ENCODE results near the gene MRPL3. TPM values are rescaled to one million over a fixed set of nuclear protein-coding genes. Genes with fewer than 3 reads are reported as not detected.

Gene MRPL3
- total and polyA plus RNA-seq, 2 experiments from 2014 or later = 159 to 185 TPM

DNA sequence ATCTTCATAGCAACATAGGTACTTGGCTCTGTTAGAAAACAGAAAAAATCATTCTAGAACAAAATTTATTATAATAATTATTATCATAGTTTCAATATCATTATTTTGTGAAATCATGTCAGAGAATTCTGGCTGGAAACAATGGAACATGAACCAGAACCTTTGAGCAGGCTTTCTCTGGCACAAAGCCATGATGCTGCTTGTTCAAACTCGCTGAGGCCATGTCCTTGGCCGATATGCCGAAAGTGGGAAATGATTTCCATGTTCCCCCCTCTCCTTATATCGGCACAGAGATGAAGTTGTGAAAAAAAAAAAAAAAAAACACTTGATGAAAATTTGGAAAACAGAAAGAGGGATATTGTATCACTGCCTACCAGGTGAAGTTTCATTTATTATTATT, 49.0 kb upstream of the MRPL3 start:
- DNase-seq (ENCODE audit: low spot score) (no peak), ATAC-seq (no peak)
- no peaks in the 10 kb centered on the region for H3K27me3 ChIP-seq (ENCODE audit: insufficient read depth)
- Mint-ChIP-seq H3K4me1 (peaks cover 13% of the 10 kb centered on the region; the same call in 2 of the 3 replicates), H3K9me3 (no peaks in the 10 kb centered on the region), H3K4me3 (no peak overlapping the region), H3K36me3 (ENCODE audit: low read depth) (no peaks in the 10 kb centered on the region), H3K27me3 (ENCODE audit: insufficient read depth, low read depth, poor library complexity) (no peaks in the 10 kb centered on the region), H3K27ac (no peak overlapping the region)
- no peaks in the 10 kb centered on the region for H3K79me2 ChIP-seq (replicated peaks; ENCODE audit: insufficient read depth)
- H3K36me3 ChIP-seq (ENCODE audit: insufficient read depth) = no peaks in the 10 kb centered on the region
- H3K27ac ChIP-seq (ENCODE audit: low read depth) = no peak overlapping the region
- no peaks in the 10 kb centered on the region for H3K9me2 ChIP-seq (ENCODE audit: insufficient read depth)
- TF ChIP-seq EZH2 (IDR thresholded peaks at IDR 0.05; ENCODE audit: low read depth, unreplicated experiment) (no peak), ZNF114 (CRISPR knock-in tag; IDR thresholded peaks at IDR 0.05) (no peak)
- no peaks in the 10 kb centered on the region for H3F3A ChIP-seq (replicated peaks; ENCODE audit: low read depth)
- no peak overlapping the region for H3K4me3 ChIP-seq
- H3K4me2 ChIP-seq = no peak overlapping the region
- H2AFZ ChIP-seq = no peak overlapping the region
- H4K20me1 ChIP-seq (replicated peaks; ENCODE audit: insufficient read depth) = no peaks in the 10 kb centered on the region; the same call in 1 of the 2 replicates
- no peaks in the 10 kb centered on the region; the same call in 1 of the 2 replicates for H3K4me1 ChIP-seq (ENCODE audit: insufficient read depth)

GRCh38 chr3:131550562-131551465, 48.0 kb upstream of the MRPL3 start:
- DNase-seq (ENCODE audit: low spot score) (no peak), ATAC-seq (no peak)
- no peaks in the 10 kb centered on the region for H3K9me2 ChIP-seq (ENCODE audit: insufficient read depth)
- H4K20me1 ChIP-seq (replicated peaks; ENCODE audit: insufficient read depth) = no peaks in the 10 kb centered on the region; the same call in 1 of the 2 replicates
- Mint-ChIP-seq H3K27me3 (ENCODE audit: insufficient read depth, low read depth, poor library complexity) (no peaks in the 10 kb centered on the region), H3K4me1 (peaks cover 13% of the 10 kb centered on the region; the same call in 2 of the 3 replicates), H3K27ac (no peak overlapping the region), H3K4me3 (no peak overlapping the region), H3K9me3 (no peaks in the 10 kb centered on the region), H3K36me3 (ENCODE audit: low read depth) (no peaks in the 10 kb centered on the region)
- no peak overlapping the region for H3K27ac ChIP-seq (ENCODE audit: low read depth)
- no peaks in the 10 kb centered on the region; the same call in 1 of the 2 replicates for H3K4me1 ChIP-seq (ENCODE audit: insufficient read depth)
- no peaks in the 10 kb centered on the region for H3K36me3 ChIP-seq (ENCODE audit: insufficient read depth)
- H3K4me2 ChIP-seq = no peak overlapping the region
- no peaks in the 10 kb centered on the region for H3K27me3 ChIP-seq (ENCODE audit: insufficient read depth)
- no peaks in the 10 kb centered on the region for H3F3A ChIP-seq (replicated peaks; ENCODE audit: low read depth)
- H2AFZ ChIP-seq = no peak overlapping the region
- H3K79me2 ChIP-seq (replicated peaks; ENCODE audit: insufficient read depth) = no peaks in the 10 kb centered on the region
- H3K4me3 ChIP-seq = no peak overlapping the region
- TF ChIP-seq POLR2AphosphoS5 (IDR thresholded peaks at IDR 0.05; ENCODE audit: low read depth) = no peak
- TF ChIP-seq JUNB (IDR thresholded peaks at IDR 0.05; ENCODE audit: unreplicated experiment) = no peak
- no peak for TF ChIP-seq EZH2 (IDR thresholded peaks at IDR 0.05; ENCODE audit: low read depth, unreplicated experiment)
- TF ChIP-seq ZNF462 (CRISPR knock-in tag; IDR thresholded peaks at IDR 0.05) = no peak
- no peak for TF ChIP-seq ZNF331 (CRISPR knock-in tag; IDR thresholded peaks at IDR 0.05; ENCODE audit: low read depth)
- no peak for TF ChIP-seq REST (IDR thresholded peaks at IDR 0.05; ENCODE audit: unreplicated experiment)
- no peak for TF ChIP-seq ZNF114 (CRISPR knock-in tag; IDR thresholded peaks at IDR 0.05)
- no peak for TF ChIP-seq NANOG (IDR thresholded peaks at IDR 0.05; ENCODE audit: borderline replicate concordance)
- no peak for TF ChIP-seq EZH2phosphoT487 (IDR thresholded peaks at IDR 0.05; ENCODE audit: unreplicated experiment)
- TF ChIP-seq CREB1 (CRISPR knock-in tag; IDR thresholded peaks at IDR 0.05; ENCODE audit: low read depth) = no peak
- TF ChIP-seq STAT1 (IDR thresholded peaks at IDR 0.05; ENCODE audit: unreplicated experiment) = no peak
